Coronary artery (tissue), 2 donors: ENCODE data around the gene SCUBE2.
A peak's percentile ranks its signal among the peaks of the same experiment; 100 is the strongest.

Experiments used
- DNase-seq: peaks from one replicate; pipeline ENCODE4 v3.0.0-alpha.2; 2017; ENCODE audit warnings: low spot score
- H3K27ac ChIP-seq, 2 donors: fragments of 200-600 bp; sonication (generic); one replicate each; pipeline ENCODE4 v1.5.1; 2016 to 2019
- H3K4me3 ChIP-seq: fragments of 200-600 bp; sonication (generic); 2 replicates; pipeline ENCODE4 v1.5.1; 2016; ENCODE audit warnings: mild to moderate bottlenecking, moderate library complexity
- TF ChIP-seq, protein P1 (sequence below): fragments of 200-600 bp; sonication (generic); IDR thresholded peaks from one replicate; pipeline ENCODE4 v1.5.1; 2019; ENCODE audit warnings: antibody characterized with exemption

SCUBE2 gene

DNA sequence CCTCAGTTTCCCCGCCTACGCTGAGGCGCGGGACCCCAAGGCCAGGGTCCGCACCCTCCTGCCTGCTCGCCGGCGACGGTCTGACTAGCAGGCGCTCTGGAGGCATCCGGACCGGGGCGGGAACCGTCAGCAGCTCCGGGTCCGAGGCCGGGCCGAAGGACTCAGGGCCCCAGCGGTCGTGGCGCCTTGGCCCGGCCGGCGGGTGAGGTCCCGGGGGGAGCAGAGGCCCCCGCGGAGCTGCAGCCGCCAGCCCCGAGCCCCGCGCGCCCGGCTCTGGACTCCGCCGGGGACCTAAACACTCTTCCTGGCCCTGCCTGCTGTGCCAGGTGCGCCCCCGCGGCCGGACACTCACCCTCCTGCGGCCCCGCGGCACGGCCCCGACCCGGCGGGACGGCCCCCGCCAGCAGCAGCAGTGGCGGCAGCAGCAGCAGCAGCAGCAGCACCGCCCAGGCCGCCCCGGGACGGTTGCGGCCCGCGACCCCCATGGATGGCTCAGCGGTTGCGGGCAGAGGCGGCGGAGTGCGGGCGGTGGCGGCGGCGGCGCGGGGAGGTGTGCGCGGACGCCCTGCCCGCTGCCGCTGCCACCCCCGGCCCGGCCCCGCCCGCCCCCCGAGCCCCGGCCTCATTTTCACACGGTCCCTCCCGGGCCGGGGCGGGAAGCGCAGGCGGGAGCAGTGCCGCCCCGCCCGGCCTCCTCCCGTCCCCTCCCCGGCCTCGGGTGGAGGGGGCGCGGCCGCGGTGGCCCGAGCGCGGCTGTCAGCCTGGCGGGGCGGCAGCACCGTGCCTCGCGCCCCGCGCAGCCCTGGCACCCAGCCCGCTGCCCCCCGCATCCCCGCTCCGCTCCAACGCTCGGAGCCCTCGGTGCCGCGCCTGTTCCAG, at the start of gene SCUBE2:
TSS of gene SCUBE2 (minus strand) at position 556 of the 879 bp plus-strand sequence. CDS start at position 485, 71 bp downstream.
- no peak within 1 kb of the TSS for H3K27ac ChIP-seq
- peak within 1 kb of the TSS; percentile 79 for H3K4me3 ChIP-seq
- TF ChIP-seq, protein P1, sequence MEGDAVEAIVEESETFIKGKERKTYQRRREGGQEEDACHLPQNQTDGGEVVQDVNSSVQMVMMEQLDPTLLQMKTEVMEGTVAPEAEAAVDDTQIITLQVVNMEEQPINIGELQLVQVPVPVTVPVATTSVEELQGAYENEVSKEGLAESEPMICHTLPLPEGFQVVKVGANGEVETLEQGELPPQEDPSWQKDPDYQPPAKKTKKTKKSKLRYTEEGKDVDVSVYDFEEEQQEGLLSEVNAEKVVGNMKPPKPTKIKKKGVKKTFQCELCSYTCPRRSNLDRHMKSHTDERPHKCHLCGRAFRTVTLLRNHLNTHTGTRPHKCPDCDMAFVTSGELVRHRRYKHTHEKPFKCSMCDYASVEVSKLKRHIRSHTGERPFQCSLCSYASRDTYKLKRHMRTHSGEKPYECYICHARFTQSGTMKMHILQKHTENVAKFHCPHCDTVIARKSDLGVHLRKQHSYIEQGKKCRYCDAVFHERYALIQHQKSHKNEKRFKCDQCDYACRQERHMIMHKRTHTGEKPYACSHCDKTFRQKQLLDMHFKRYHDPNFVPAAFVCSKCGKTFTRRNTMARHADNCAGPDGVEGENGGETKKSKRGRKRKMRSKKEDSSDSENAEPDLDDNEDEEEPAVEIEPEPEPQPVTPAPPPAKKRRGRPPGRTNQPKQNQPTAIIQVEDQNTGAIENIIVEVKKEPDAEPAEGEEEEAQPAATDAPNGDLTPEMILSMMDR, result no peak
- no peak for DNase-seq

DNA sequence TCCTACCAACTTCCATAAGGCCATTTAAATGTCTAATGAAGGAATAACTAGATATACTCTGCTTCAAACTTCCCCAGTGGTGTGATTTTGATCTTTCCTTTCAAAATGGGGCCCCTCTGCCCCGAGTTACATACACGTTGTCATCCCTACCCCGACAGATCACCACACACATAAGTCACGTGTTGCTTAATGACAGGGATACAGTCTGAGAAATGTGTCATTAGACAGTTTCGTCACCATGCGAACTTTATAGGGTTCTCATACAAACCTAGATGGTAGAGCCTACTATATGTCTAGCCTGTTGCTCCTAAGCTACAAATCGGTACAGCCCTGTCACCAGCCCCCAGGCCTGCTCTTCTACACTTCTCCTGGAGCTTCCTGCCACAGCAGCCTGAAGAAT, 49.8 kb upstream of the SCUBE2 start:
- TF ChIP-seq, protein P1, result no peak
- H3K4me3 ChIP-seq, result no peak overlapping the region
- no peak for DNase-seq
- H3K27ac ChIP-seq, result no peak overlapping the region

DNA sequence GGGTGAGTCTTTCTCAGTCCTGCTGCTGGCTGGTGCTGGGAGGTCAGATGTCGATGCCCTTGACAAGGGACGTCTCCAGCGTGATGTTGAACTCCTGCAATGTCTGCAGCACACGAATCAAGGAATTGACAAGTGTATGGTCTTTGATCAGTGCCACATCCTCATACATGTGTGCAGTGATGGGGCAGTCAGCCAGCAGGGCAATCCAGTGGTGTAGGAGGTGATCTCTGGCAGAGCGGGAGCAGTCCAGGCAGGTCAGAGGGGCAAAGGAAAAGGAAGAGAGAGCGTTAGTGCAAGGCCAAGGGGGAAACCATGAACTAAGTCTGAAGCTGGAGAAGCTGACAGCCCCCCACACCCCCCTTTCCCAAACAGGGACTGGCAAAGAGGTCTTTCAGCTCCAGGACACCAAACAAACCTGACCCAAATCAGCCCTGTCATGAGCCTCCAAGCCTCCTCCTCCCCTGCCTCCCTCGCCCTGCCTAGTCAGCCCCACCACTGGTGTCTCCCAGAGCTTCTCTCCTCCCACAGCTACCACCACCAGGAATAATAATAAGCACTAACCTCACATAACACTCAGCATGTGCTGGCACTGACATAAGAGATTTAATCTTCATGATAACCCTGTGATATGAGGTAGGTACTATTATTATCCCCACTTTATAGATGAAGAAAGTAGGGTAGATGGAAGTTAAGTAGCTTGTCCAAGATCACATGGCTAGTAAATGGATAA, 48.4 kb upstream of the SCUBE2 start:
- DNase-seq, result no peak
- Histone ChIP-seq H3K27ac (peak overlapping the region in 1 of 2 donors; percentile 42), H3K4me3 (no peak overlapping the region)
- TF ChIP-seq, protein P1, result no peak

DNA sequence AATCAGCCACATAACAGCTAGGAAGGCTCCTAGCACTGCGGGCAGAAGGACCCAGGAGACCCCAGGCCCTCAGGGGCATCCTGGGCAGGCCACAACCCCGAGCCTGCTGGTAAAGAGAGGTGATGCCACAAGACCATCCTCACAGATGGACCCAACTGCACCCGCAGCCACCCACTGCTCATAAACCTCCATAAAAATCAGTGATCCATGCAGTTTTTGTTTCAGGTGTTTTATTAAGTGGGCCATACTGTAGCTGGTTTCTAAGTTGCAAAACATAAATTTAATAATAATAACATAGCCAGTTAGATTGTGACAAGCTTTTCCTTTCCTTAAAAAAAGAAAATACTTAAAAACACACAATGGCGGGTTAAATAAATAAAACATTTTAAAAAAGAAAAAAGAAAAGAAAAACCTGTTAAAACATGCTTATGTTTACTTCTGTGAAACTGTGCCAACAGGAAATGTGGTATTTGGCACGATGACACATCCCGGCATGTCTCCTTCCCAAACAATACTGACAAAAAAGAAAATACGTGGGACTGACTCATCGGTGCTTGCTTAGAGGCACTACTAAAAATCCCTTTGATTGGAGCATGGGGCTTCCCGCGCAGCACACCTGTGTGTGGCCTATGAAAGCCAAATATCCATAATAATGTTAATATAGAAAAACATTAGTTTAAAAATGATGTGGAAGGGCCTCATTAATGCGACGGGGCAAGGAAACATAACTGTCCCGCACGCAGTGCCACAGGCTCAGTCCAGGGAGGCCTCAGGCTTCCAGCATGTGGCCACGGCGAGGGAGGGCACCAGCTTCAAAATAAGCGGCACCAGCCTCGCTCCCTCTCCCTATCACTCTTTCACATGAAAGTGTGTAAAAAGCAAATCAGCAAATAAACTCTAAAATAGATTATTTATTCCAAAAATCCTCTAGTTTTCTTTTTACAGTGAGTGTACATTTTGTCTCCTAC, 47.5 kb upstream of the SCUBE2 start:
- TF ChIP-seq, protein P1, result no peak
- DNase-seq, result no peak
- Histone ChIP-seq H3K27ac (peak overlapping the region in 1 of 2 donors; percentile 42), H3K4me3 (no peak overlapping the region)

DNA sequence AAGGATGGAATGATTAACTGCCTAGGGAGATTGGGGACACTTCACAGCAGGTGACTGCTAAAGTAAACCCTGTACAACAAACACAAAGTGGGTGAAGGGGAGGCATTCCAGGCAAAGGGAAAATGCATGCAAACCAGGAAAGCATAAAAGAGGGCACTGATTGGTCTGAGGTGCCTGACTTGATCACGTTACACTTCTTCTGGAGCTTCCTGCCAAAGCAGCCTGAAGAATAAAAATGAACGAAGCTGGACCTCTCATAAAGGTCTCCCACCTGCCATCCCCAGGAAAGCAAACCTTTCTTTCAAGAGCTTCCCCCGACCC, 46.7 kb upstream of the SCUBE2 start:
- TF ChIP-seq, protein P1, result no peak
- no peak overlapping the region for H3K27ac ChIP-seq
- no peak overlapping the region for H3K4me3 ChIP-seq
- DNase-seq, result no peak

DNA sequence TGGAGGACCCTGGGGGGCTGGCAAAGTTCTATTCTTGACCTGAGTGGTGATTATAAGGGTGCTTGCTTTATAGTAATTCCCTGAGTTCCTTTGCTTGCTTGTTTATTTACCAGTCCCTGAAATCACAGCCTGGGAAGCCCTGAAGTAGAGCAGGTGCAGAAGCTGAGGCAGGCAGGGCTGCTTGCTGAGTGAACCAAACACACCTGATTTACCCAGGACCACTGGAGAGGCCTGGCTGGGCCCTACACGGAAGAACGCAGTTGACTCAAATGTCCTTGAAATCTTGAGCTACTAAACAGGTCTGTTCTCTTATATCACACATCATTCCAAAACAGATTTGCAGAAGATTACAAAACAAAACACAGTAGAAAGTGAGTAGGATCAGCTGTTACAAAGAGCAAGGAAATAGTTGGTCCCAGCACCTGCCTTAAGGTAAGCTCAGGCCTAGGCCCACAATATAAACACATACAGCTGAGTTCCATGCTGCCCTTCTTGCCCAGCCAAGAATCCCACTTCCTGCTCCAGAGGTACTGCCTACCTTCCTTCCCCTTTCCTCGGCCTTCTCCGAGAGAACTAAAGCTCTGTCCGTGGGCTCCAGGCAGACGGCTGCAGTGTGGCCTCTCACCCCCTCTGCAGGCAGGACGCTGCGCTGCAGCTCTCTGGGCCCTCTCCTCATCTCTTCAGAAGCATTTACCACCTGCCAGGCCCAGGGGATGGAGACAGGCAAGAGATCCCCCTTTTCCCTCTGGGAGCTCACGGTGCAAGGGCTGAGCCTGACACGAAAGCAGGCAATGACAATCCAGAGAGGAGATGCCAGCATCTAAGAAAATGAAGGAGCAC, 46.1 kb upstream of the SCUBE2 start:
- no peak overlapping the region for H3K27ac ChIP-seq
- TF ChIP-seq, protein P1, result peak; percentile 92
- no peak overlapping the region for H3K4me3 ChIP-seq
- DNase-seq, result peak; percentile 82
